ENCODE results near the gene SORCS2. TPM values are rescaled to one million over a fixed set of nuclear protein-coding genes. Genes with fewer than 3 reads are reported as not detected.

Gene SORCS2
- total RNA-seq, 1 experiment from 2014 or later, result not detected

DNA sequence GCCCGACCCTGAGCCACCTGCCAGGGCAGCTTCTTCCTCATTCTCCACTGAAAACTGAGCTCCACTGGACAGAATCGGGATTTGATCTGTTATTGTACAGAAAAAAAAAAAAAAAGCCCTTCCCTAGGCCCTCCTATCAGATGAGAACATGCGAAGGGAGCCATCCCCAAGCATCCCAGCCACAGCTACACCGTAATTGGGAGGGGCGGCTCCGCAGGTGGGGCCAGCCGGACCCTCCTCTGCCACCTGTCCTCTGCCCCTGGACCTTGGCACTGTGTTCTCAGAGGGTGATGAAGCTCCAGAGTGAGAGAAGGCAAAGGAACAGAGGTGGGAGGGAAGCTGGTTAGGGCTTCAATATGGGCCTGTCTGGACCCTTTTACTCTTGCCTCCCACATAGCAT, 482.4 kb downstream of the SORCS2 start:
- Mint-ChIP-seq H3K27me3 (ENCODE audit: insufficient read depth, unreplicated experiment) (peaks cover 24% of the 10 kb centered on the region), H3K9me3 (ENCODE audit: unreplicated experiment) (no peaks in the 10 kb centered on the region), H3K36me3 (ENCODE audit: insufficient read depth, unreplicated experiment) (no peaks in the 10 kb centered on the region), H3K4me3 (ENCODE audit: unreplicated experiment) (no peak overlapping the region), H3K27ac (ENCODE audit: low read depth, unreplicated experiment) (no peak overlapping the region), H3K4me1 (ENCODE audit: insufficient read depth, unreplicated experiment) (peaks cover 16% of the 10 kb centered on the region)
- CTCF ChIA-PET, result interaction anchor here (0.7 kb wide), 2 partner anchors 44 to 204 kb away, joined by 3 read pairs; no protein-coding TSS in a partner anchor
- intact Hi-C loops (cut with micrococcal nuclease), result no loop called here
- DNase-seq (ENCODE audit: unreplicated experiment), result no peak
- no TSS peak for BruUV-seq (replicated peaks)
- POLR2A ChIA-PET, result no interaction called here
- no peak for TF ChIP-seq CTCF (IDR thresholded peaks at IDR 0.05; ENCODE audit: unreplicated experiment)

DNA sequence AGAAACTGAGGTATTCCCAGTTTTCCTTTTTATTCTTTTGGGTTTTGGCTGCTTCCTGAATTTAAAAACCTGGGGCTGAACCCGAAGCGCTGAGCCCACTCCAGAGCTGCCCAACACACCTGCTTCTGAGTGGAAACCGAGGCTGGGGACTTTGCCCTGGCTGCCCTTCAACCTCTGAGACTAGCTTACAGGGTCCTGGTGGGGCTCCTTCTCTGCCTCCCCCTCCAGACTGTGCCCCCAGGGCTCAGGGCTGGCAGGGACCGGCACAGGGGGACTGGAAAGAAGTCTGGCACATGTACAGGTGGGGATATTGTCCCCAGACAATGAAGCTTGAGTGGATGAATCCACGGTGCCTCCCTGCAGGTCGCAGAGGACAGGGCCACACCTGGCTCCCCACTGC, 482.8 kb downstream of the SORCS2 start:
- ChIA-PET POLR2A (no interaction called here), CTCF (interaction anchor here (0.7 kb wide), 2 partner anchors 44 to 204 kb away, joined by 3 read pairs; no protein-coding TSS in a partner anchor)
- intact Hi-C loops (cut with micrococcal nuclease), result no loop called here
- no peak for TF ChIP-seq CTCF (IDR thresholded peaks at IDR 0.05; ENCODE audit: unreplicated experiment)
- Mint-ChIP-seq H3K27ac (ENCODE audit: low read depth, unreplicated experiment) (no peak overlapping the region), H3K4me3 (ENCODE audit: unreplicated experiment) (no peak overlapping the region), H3K36me3 (ENCODE audit: insufficient read depth, unreplicated experiment) (no peaks in the 10 kb centered on the region), H3K9me3 (ENCODE audit: unreplicated experiment) (no peaks in the 10 kb centered on the region), H3K4me1 (ENCODE audit: insufficient read depth, unreplicated experiment) (peaks cover 16% of the 10 kb centered on the region), H3K27me3 (ENCODE audit: insufficient read depth, unreplicated experiment) (peaks cover 24% of the 10 kb centered on the region)
- BruUV-seq (replicated peaks), result no TSS peak
- DNase-seq (ENCODE audit: unreplicated experiment), result no peak

DNA sequence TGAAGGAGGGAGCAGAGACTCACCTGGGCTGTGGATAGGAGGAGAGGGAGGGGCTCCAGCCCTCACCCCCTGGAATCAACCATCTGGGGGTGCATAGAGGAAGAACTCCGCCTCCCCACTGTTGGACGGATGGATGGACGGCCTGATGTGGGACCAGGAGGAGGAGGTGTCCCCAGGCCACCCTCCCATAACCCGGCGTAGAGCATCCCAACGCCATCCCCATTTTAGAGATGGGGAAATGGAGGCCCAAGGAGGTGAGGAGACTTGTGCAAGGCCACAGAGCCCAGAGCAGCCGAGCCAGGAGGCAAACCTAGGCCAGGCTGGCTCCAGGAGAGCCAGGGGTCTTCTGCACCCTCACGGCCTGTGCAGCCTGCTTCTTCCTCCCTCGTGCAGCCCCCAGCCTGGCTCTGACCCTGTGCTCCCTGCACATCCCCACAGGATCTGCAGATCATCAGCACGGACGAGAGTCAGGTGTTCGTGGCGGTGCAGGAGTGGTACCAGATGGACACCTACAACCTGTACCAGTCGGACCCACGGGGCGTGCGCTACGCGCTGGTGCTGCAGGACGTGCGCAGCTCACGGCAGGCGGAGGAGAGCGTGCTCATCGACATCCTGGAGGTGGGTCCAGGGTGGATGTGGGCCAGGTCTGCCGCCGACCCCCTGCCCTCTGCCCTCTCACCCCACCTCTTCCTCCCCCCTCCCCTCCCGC, 483.4 kb downstream of the SORCS2 start:
- no TSS peak for BruUV-seq (replicated peaks)

DNA sequence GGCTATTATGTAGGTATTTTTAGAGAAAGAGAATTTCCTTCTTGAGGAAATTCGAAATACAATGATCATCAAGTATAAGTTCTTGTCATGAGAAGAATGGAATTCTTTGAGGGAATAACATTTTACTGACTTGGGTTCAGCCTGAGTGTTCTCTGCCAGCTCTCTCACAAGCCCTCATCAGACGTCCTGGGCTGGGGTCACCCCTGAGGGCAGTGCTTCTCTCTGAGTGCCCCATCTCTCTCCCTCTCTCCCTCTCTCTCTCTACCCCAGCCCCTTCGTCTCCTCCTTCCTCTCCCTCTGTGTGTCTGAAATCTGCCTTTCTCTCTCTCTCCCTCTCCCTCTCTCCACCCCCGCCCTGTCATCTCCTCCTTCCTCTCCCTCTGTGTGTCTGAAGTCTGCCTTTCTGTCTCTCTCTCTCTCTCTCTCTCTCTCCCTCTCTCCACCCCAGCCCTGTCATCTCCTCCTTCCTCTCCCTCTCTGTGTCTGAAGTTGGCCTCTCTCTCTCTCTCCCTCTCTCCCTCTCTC, 484.1 kb downstream of the SORCS2 start:
- H3K9me3 Mint-ChIP-seq (ENCODE audit: unreplicated experiment), result peaks cover 7% of the 10 kb centered on the region
- no peak for TF ChIP-seq CTCF (IDR thresholded peaks at IDR 0.05; ENCODE audit: unreplicated experiment)
- no peak for DNase-seq (ENCODE audit: unreplicated experiment)
- no peak overlapping the region for H3K27ac Mint-ChIP-seq (ENCODE audit: low read depth, unreplicated experiment)
- intact Hi-C loops (cut with micrococcal nuclease), result no loop called here
- peaks cover 16% of the 10 kb centered on the region for H3K27me3 Mint-ChIP-seq (ENCODE audit: insufficient read depth, unreplicated experiment)
- POLR2A ChIA-PET, result no interaction called here
- no peaks in the 10 kb centered on the region for H3K36me3 Mint-ChIP-seq (ENCODE audit: insufficient read depth, unreplicated experiment)
- BruUV-seq (replicated peaks), result no TSS peak
- no peak overlapping the region for H3K4me3 Mint-ChIP-seq (ENCODE audit: unreplicated experiment)
- CTCF ChIA-PET, result no interaction called here
- peaks cover 16% of the 10 kb centered on the region for H3K4me1 Mint-ChIP-seq (ENCODE audit: insufficient read depth, unreplicated experiment)

More for the DNA sequence above, 483.4 kb downstream of the SORCS2 start:
- POLR2A ChIA-PET, result no interaction called here
- Mint-ChIP-seq H3K27ac (ENCODE audit: low read depth, unreplicated experiment) (no peak overlapping the region), H3K4me1 (ENCODE audit: insufficient read depth, unreplicated experiment) (peaks cover 16% of the 10 kb centered on the region), H3K27me3 (ENCODE audit: insufficient read depth, unreplicated experiment) (peaks cover 23% of the 10 kb centered on the region), H3K9me3 (ENCODE audit: unreplicated experiment) (peaks cover under 1% of the 10 kb centered on the region), H3K4me3 (ENCODE audit: unreplicated experiment) (no peak overlapping the region), H3K36me3 (ENCODE audit: insufficient read depth, unreplicated experiment) (no peaks in the 10 kb centered on the region)
- CTCF ChIA-PET, result no interaction called here
- TF ChIP-seq CTCF (IDR thresholded peaks at IDR 0.05; ENCODE audit: unreplicated experiment), result no peak
- intact Hi-C loops (cut with micrococcal nuclease), result no loop called here
- DNase-seq (ENCODE audit: unreplicated experiment), result no peak

Measured in MCF 10A (cell line).